Breast epithelium (tissue), 3 donors: Measurements from ENCODE around the gene DMRTC1B.
"Not testable (repeated sequence)": the region's sequence is repeated elsewhere in the genome, so short reads cannot be mapped to it uniquely, and the experiment has no call there.

Source experiments
- POLR2A ChIP-seq: fragments of 450-650 bp; IDR thresholded peaks from one replicate; pipeline ENCODE4 v1.6.1; 2016; ENCODE audit warnings: antibody characterized with exemption, mild to moderate bottlenecking, moderate library complexity
- TF ChIP-seq, protein P1 (sequence below), 3 donors: fragments of 450-650 bp; IDR thresholded peaks; one replicate each; pipeline ENCODE4 v1.5.1; 2016 to 2017; ENCODE audit warnings: antibody characterized with exemption in 3 of 3, mild to moderate bottlenecking in 3 of 3, moderate library complexity in 3 of 3

DNA sequence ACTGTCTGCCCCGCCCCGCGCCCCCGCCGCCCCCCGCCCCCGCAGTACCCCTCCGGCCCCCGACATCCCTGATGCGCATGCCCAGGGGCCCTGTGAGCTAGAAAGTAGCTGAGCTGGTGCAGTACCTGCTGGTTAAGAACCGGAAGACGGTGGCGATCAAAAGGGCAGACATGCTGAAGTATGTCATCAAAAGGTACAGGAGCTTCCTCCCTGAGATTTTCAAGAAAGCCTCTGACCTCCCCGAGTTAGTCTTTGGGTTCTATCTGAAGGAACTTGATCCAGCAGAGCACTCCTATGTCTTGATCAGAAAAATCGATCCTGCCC, 739 bp downstream of the DMRTC1B start:
- not testable (repeated sequence) for TF ChIP-seq POLR2A
- TF ChIP-seq, protein P1, sequence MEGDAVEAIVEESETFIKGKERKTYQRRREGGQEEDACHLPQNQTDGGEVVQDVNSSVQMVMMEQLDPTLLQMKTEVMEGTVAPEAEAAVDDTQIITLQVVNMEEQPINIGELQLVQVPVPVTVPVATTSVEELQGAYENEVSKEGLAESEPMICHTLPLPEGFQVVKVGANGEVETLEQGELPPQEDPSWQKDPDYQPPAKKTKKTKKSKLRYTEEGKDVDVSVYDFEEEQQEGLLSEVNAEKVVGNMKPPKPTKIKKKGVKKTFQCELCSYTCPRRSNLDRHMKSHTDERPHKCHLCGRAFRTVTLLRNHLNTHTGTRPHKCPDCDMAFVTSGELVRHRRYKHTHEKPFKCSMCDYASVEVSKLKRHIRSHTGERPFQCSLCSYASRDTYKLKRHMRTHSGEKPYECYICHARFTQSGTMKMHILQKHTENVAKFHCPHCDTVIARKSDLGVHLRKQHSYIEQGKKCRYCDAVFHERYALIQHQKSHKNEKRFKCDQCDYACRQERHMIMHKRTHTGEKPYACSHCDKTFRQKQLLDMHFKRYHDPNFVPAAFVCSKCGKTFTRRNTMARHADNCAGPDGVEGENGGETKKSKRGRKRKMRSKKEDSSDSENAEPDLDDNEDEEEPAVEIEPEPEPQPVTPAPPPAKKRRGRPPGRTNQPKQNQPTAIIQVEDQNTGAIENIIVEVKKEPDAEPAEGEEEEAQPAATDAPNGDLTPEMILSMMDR (IDR thresholded peaks at IDR 0.05): not testable (repeated sequence)
